SK-N-SH (cell line): ENCODE data around the gene GPAT3. TPM values are rescaled to one million over a fixed set of nuclear protein-coding genes. Genes with fewer than 3 reads are reported as not detected.
"Not testable (repeated sequence)": the region's sequence is repeated elsewhere in the genome, so short reads cannot be mapped to it uniquely, and the experiment has no call there.

ENCODE experiments used
- CTCF ChIA-PET: fragments of 300-600, 350-600 bp; formaldehyde crosslinking; extraction: SDS; loops from one replicate; lab custom pipeline; 2021; lab: Yijun Ruan, JAX
- POLR2A ChIA-PET: fragments of 350-600 bp; sonication (Branson Sonifier 250); formaldehyde crosslinking; extraction: SDS; loops from one replicate; lab custom pipeline; 2020; ENCODE audit warnings: antibody characterized with exemption, inconsistent platforms; lab: Yijun Ruan, JAX
- DNase-seq: peaks from one replicate; pipeline ENCODE4 v3.0.0; 2012
- H2AFZ ChIP-seq: fragments of 200-600 bp; sonication (generic); 2 replicates; pipeline ENCODE4 v1.8.1; 2016; ENCODE audit warnings: antibody characterized with exemption, mild to moderate bottlenecking, low read depth
- H3F3A ChIP-seq: fragments of 200-600 bp; sonication (generic); replicated peaks from 2 replicates; pipeline ENCODE3; 2016; ENCODE audit warnings: antibody characterized with exemption, mild to moderate bottlenecking; ENCODE audit not compliant: insufficient read depth
- H3K27ac ChIP-seq, 2 experiments: fragments of 200-500 bp in 1 of 2; fragments of 200-600 bp in 1 of 2; sonication (Bioruptor generic) in 1 of 2; sonication (generic), shearing (Covaris generic) in 1 of 2; 2 replicates each; pipeline versions ENCODE4 v1.5.1 to v1.6.1; 2014 to 2016; ENCODE audit warnings: low read depth in 2 of 2, inconsistent platforms in 1 of 2, low read length in 1 of 2, mild to moderate bottlenecking in 1 of 2, mixed read lengths in 1 of 2
- H3K27me3 ChIP-seq: fragments of 200-600 bp; sonication (generic), shearing (Covaris generic); 2 replicates; pipeline ENCODE4 v1.6.1; 2016; ENCODE audit warnings: mixed run types; ENCODE audit not compliant: insufficient read depth
- H3K36me3 ChIP-seq, 2 experiments: fragments of 200-500 bp in 1 of 2; fragments of 200-600 bp in 1 of 2; sonication (Bioruptor generic) in 1 of 2; sonication (generic) in 1 of 2; replicated peaks in 1 of 2; 2 replicates each; pipeline versions ENCODE3 to v1.5.1; 2014 to 2016; ENCODE audit warnings: low read length in 1 of 2, mild to moderate bottlenecking in 1 of 2; ENCODE audit not compliant: insufficient read depth in 2 of 2, control insufficient read depth in 1 of 2
- H3K4me1 ChIP-seq, 2 experiments: fragments of 200-500 bp in 1 of 2; fragments of 200-600 bp in 1 of 2; sonication (Bioruptor generic) in 1 of 2; sonication (generic), shearing (Covaris generic) in 1 of 2; 2 replicates each; pipeline versions ENCODE4 v1.5.1 to v1.6.1; 2014 to 2016; ENCODE audit warnings: low read depth in 1 of 2, low read length in 1 of 2, mixed run types in 1 of 2; ENCODE audit not compliant: insufficient read depth in 2 of 2, control insufficient read depth in 1 of 2
- H3K4me2 ChIP-seq: fragments of 200-600 bp; sonication (generic), shearing (Covaris generic); 2 replicates; pipeline ENCODE4 v1.6.1; 2017; ENCODE audit warnings: mixed run types
- H3K4me3 ChIP-seq, 2 experiments: fragments of 200-500 bp in 1 of 2; fragments of 200-600 bp in 1 of 2; sonication (Bioruptor generic) in 1 of 2; sonication (generic), shearing (Covaris generic) in 1 of 2; 2 replicates each; pipeline versions ENCODE4 v1.5.1 to v1.8.1; 2014 to 2016; ENCODE audit warnings: low read depth in 2 of 2, inconsistent platforms in 1 of 2, low read length in 1 of 2, mild to moderate bottlenecking in 1 of 2, mixed read lengths in 1 of 2, moderate library complexity in 1 of 2
- H3K79me2 ChIP-seq: fragments of 200-600 bp; sonication (generic); 2 replicates; pipeline ENCODE4 v1.8.1; 2017; ENCODE audit warnings: mild to moderate bottlenecking; ENCODE audit not compliant: insufficient read depth
- H3K9ac ChIP-seq: fragments of 200-600 bp; sonication (generic); 2 replicates; pipeline ENCODE4 v1.6.1; 2017; ENCODE audit warnings: mixed run types
- H3K9me2 ChIP-seq: fragments of 200-600 bp; sonication (generic); 2 replicates; pipeline ENCODE4 v1.6.1; 2017; ENCODE audit warnings: mixed run types
- H3K9me3 ChIP-seq: fragments of 200-600 bp; sonication (generic); 2 replicates; pipeline ENCODE4 v1.6.1; 2017; ENCODE audit warnings: mixed run types, mild to moderate bottlenecking, moderate library complexity
- H4K20me1 ChIP-seq: fragments of 200-600 bp; sonication (generic); 2 replicates; pipeline ENCODE4 v1.6.1; 2017; ENCODE audit warnings: mild to moderate bottlenecking, mixed run types; ENCODE audit not compliant: insufficient read depth
- CHD2 ChIP-seq: fragments of 150-350 bp; IDR thresholded peaks from 2 replicates; pipeline ENCODE4 v1.6.1; 2018; ENCODE audit warnings: low read length; ENCODE audit not compliant: partially characterized antibody
- CTCF ChIP-seq: fragments of 200-600 bp; sonication (generic); IDR thresholded peaks from 2 replicates; pipeline ENCODE4 v1.6.1; 2017; ENCODE audit warnings: antibody characterized with exemption, mild to moderate bottlenecking, moderate library complexity
- FOXJ3 ChIP-seq: sonication (generic); formaldehyde crosslinking; IDR thresholded peaks from 2 replicates; pipeline ENCODE4 v1.5.1; 2020; ENCODE audit warnings: mild to moderate bottlenecking, missing genetic modification reagents
- FOXM1 ChIP-seq: IDR thresholded peaks from 2 replicates; pipeline ENCODE4 v1.4.0; 2012; ENCODE audit warnings: low read depth, mild to moderate bottlenecking
- MEF2A ChIP-seq: IDR thresholded peaks from 2 replicates; pipeline ENCODE4 v1.4.0; 2012; ENCODE audit warnings: low read depth, borderline replicate concordance
- NFIC ChIP-seq: IDR thresholded peaks from 2 replicates; pipeline ENCODE4 v1.4.0; 2012; ENCODE audit warnings: borderline replicate concordance
- RAD21 ChIP-seq: IDR thresholded peaks from 2 replicates; pipeline ENCODE4 v1.6.1; 2012; ENCODE audit warnings: mild to moderate bottlenecking, low read length
- RFX5 ChIP-seq: IDR thresholded peaks from 2 replicates; pipeline ENCODE4 v1.6.1; 2012; ENCODE audit warnings: mild to moderate bottlenecking, improper control_type of control experiment, low read length
- SIN3A ChIP-seq: IDR thresholded peaks from 2 replicates; pipeline ENCODE4 v1.6.1; 2012; ENCODE audit warnings: low read depth, mild to moderate bottlenecking, low read length, moderate library complexity, borderline replicate concordance
- SMC3 ChIP-seq: IDR thresholded peaks from 2 replicates; pipeline ENCODE4 v1.6.1; 2012; ENCODE audit warnings: low read depth, low read length, improper control_type of control experiment
- TEAD4 ChIP-seq: IDR thresholded peaks from 2 replicates; pipeline ENCODE4 v1.4.0; 2012; ENCODE audit warnings: mild to moderate bottlenecking, borderline replicate concordance; ENCODE audit not compliant: insufficient read depth
- USF1 ChIP-seq: IDR thresholded peaks from 2 replicates; pipeline ENCODE4 v1.4.0; 2012; ENCODE audit warnings: low read depth, borderline replicate concordance
- USF2 ChIP-seq: fragments of 150-350 bp; IDR thresholded peaks from 2 replicates; pipeline ENCODE4 v1.6.1; 2017; ENCODE audit warnings: antibody characterized with exemption, low read length, low read depth, borderline replicate concordance
- YY1 ChIP-seq: IDR thresholded peaks from 2 replicates; pipeline ENCODE4 v1.4.0; 2012; ENCODE audit warnings: low read depth, mild to moderate bottlenecking
- WGBS: methylation state at CpG from one replicate; pipeline ENCODE4 v1.1.6; 2017; ENCODE audit warnings: low lambda C conversion rate; 5-methylcytosine and 5-hydroxymethylcytosine counted together
- polyA plus RNA-seq, 3 experiments: library from polyadenylated mRNA; depleted of rRNA; stranded (reverse); fragments of >200 nt; gene quantifications; 2 replicates each; pipeline ENCODE4 v1.2.3, GENCODE V29; 2012

The GPAT3 gene
- polyA plus RNA-seq, 1 of the 3 experiments (the other 2 are of a cell fraction), result 0.02 TPM

GRCh38 chr4:83504503-83504902, 31.4 kb upstream of the GPAT3 start (continued):
- no peak for TF ChIP-seq USF2

- Histone ChIP-seq H3K4me1 (no peaks in the 10 kb centered on the region), H3K4me2 (no peak overlapping the region), H3K9me3 (no peaks in the 10 kb centered on the region), H4K20me1 (no peaks in the 10 kb centered on the region), H2AFZ (no peak overlapping the region), H3K79me2 (no peaks in the 10 kb centered on the region), H3K27me3 (peaks cover 4% of the 10 kb centered on the region; the same call in 1 of the 2 replicates), H3F3A (no peaks in the 10 kb centered on the region), H3K9me2 (no peaks in the 10 kb centered on the region), H3K36me3 (no peaks in the 10 kb centered on the region), H3K27ac (no peak overlapping the region), H3K4me3 (no peak overlapping the region), H3K9ac (no peak overlapping the region)
- DNase-seq, result no peak
- no peak for TF ChIP-seq FOXM1
- no peak for TF ChIP-seq USF1
- no peak for TF ChIP-seq FOXJ3 (CRISPR knock-in tag)
- TF ChIP-seq CHD2, result no peak
- no peak for TF ChIP-seq TEAD4
- no peak for TF ChIP-seq SIN3A
- TF ChIP-seq SMC3, result no peak
- TF ChIP-seq MEF2A, result no peak
- no peak for TF ChIP-seq RFX5
- CTCF ChIA-PET, result no interaction called here
- POLR2A ChIA-PET, result no interaction called here
- WGBS, result 84% methylated on average over 10 of the region's 10 CpGs
Measured at GRCh38 chr4:83504996-83505395, 30.9 kb upstream of the GPAT3 start.

GRCh38 chr4:83509156-83509585, 26.7 kb upstream of the GPAT3 start:
- H3K36me3 ChIP-seq, H3K9ac ChIP-seq, H3K9me3 ChIP-seq, H4K20me1 ChIP-seq, H3K9me2 ChIP-seq, H3K79me2 ChIP-seq, H3K4me3 ChIP-seq, H3K27ac ChIP-seq, H3K27me3 ChIP-seq, H3F3A ChIP-seq, H3K4me2 ChIP-seq, H3K4me1 ChIP-seq: not testable (repeated sequence)
- H2AFZ ChIP-seq, result 0 out of 2 replicates have a peak overlapping the region, but pooled peaks have one; percentile 29
- POLR2A ChIA-PET, result interaction anchor here (1.0 kb wide), 1 partner anchor 184 kb away, joined by 4 read pairs; no protein-coding TSS in a partner anchor
- DNase-seq, result peak; percentile 14
- WGBS, result 53% methylated on average over 3 of the region's 3 CpGs
- CTCF ChIA-PET, result interaction anchor here (0.9 to 1.7 kb wide), 5 partner anchors 12 to 136 kb away, joined by 3 to 8 read pairs (median 3); no protein-coding TSS in a partner anchor
- TF ChIP-seq NFIC (0 out of 2 replicates have a peak, but pooled peaks have one; percentile 16), RAD21 (peak; percentile 44), YY1 (peak; percentile 82; the same call in 1 of the 2 replicates), CTCF (peak; percentile 65)
